Lower leg skin (tissue), 4 donors: ENCODE data around the gene BIN2. TPM values are rescaled to one million over a fixed set of nuclear protein-coding genes. Genes with fewer than 3 reads are reported as not detected.

Experiments
- DNase-seq, 2 donors: peaks; one replicate each; pipeline ENCODE4 v3.0.0-alpha.2; 2019; ENCODE audit warnings: low spot score in 2 of 2
- H3K4me3 ChIP-seq: fragments of 200-600 bp; sonication (generic); 2 replicates; pipeline ENCODE4 v1.5.1; 2017; ENCODE audit warnings: mild to moderate bottlenecking, low read depth; ENCODE audit not compliant: poor library complexity, severe bottlenecking
- POLR2A ChIP-seq, 2 donors: fragments of 450-650 bp; IDR thresholded peaks; one replicate each; pipeline ENCODE4 v1.6.1; 2016 to 2017; ENCODE audit warnings: antibody characterized with exemption in 2 of 2, mild to moderate bottlenecking in 1 of 2, moderate library complexity in 1 of 2
- WGBS, 2 donors: methylation state at CpG; one replicate each; pipeline ENCODE4 v1.1.5; 2018; 5-methylcytosine and 5-hydroxymethylcytosine counted together
- intact Hi-C: fragments of 100-400 bp; cut with DNase I; formaldehyde crosslinking; loops from one replicate; pipeline ENCODE4 v1.15.0; 2023; ENCODE audit warnings: low total_unique reads
- total RNA-seq, 4 donors: library from RNA; depleted of rRNA; stranded (reverse); fragments of >200 nt; gene quantifications; one replicate each; pipeline ENCODE4 v1.1.0, GENCODE V29; 2016
- TF ChIP-seq, protein P1 (sequence below), 3 donors: fragments of 450-650 bp; IDR thresholded peaks; one replicate each; pipeline ENCODE4 v1.5.1; 2016; ENCODE audit warnings: antibody characterized with exemption in 3 of 3, mild to moderate bottlenecking in 3 of 3, moderate library complexity in 2 of 3

BIN2 gene
- total RNA-seq, 4 donors from 2014 or later: 0.38 to 2.4 (median 0.94) TPM

DNA sequence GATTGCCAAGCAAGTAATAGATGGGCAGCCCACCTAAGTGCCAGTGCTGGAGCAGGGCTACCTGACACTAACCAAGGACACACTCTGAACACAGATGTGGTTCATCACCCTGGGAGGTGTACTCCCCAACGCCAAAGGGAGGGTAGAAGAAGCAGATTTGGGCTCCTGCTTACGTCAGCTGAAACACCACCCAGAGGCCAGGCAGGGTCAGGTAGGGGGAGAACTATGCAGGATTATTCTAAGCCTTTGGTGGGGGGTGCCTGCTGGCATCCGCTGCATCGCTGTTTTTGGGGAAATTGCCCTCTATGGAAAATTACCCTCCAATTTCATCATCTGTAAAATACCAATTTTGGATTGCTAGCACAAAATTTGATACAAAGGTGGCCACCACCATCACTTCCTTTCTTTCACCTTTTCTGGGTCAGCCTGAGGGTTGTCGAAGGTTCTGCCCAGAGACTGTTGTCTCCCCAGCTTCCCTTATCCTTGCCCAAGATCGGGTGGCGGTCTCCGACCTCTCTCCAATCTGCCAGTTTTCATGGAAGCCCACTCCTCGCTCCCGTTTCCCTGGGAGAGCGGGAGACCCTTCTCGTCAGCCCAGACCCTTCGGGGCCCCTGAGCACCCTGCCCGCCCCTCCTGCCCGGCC, 535 bp downstream of the BIN2 start:
- TF ChIP-seq, protein P1, sequence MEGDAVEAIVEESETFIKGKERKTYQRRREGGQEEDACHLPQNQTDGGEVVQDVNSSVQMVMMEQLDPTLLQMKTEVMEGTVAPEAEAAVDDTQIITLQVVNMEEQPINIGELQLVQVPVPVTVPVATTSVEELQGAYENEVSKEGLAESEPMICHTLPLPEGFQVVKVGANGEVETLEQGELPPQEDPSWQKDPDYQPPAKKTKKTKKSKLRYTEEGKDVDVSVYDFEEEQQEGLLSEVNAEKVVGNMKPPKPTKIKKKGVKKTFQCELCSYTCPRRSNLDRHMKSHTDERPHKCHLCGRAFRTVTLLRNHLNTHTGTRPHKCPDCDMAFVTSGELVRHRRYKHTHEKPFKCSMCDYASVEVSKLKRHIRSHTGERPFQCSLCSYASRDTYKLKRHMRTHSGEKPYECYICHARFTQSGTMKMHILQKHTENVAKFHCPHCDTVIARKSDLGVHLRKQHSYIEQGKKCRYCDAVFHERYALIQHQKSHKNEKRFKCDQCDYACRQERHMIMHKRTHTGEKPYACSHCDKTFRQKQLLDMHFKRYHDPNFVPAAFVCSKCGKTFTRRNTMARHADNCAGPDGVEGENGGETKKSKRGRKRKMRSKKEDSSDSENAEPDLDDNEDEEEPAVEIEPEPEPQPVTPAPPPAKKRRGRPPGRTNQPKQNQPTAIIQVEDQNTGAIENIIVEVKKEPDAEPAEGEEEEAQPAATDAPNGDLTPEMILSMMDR (IDR thresholded peaks at IDR 0.05): no peak
- TF ChIP-seq POLR2A (IDR thresholded peaks at IDR 0.05): no peak
- no peak overlapping the region for H3K4me3 ChIP-seq
- intact Hi-C loops: no loop called here
- WGBS, 2 donors: 79 to 83% methylated on average over 15 of the region's 15 CpGs
- no peak for DNase-seq

- 86 to 87% methylated on average over 5 of the region's 5 CpGs for WGBS, 2 donors
- DNase-seq: no peak
- TF ChIP-seq POLR2A (IDR thresholded peaks at IDR 0.05): no peak
- TF ChIP-seq, protein P1 (IDR thresholded peaks at IDR 0.05): no peak
- no peak overlapping the region for H3K4me3 ChIP-seq
- intact Hi-C loops: no loop called here
Measured at GRCh38 chr12:51322452-51322851, 1.5 kb downstream of the BIN2 start.

GRCh38 chr12:51321882-51322281, 2.1 kb downstream of the BIN2 start:
- intact Hi-C loops: no loop called here
- no peak for TF ChIP-seq POLR2A (IDR thresholded peaks at IDR 0.05)
- TF ChIP-seq, protein P1 (IDR thresholded peaks at IDR 0.05): no peak
- DNase-seq: no peak
- 77 to 89% methylated on average over 3 of the region's 3 CpGs for WGBS, 2 donors
- no peak overlapping the region for H3K4me3 ChIP-seq

DNA sequence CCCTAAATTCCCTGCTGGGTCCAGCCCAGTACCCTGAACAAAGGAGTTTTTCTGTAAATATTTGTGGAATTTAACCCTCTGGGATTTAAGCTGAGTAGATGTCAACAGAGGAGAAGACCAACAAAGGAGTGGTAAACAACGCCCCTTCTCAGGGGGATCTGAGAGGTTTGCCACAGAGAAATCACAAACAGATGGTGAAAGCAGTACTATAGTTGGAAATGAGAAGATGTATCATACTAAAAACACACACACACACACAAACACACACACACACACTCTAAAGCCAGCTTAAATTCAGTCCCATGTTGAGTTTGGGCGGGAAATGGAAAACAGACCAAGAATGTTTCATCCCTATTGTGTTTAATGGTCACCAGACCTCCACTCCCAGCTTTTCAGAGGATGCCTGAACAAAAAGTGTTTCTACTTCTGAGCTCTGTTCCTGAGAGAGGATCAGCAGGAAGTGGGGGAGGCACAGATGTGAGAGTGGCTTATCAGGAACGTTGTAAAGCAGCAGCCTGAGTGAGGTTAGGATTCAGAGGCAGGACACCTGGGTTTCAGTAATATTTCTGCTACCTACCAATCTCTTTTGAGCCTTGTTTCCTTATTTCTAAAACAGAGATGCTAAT, 3.2 kb downstream of the BIN2 start:
- DNase-seq: no peak
- TF ChIP-seq, protein P1 (IDR thresholded peaks at IDR 0.05): no peak
- no peak for TF ChIP-seq POLR2A (IDR thresholded peaks at IDR 0.05)
- WGBS, 2 donors: 27 to 40% methylated on average over 3 of the region's 3 CpGs
- intact Hi-C loops: no loop called here
- no peak overlapping the region for H3K4me3 ChIP-seq

GRCh38 chr12:51320311-51320694, 3.7 kb downstream of the BIN2 start:
- WGBS, 2 donors: 67 to 78% methylated on average over 4 of the region's 4 CpGs

More at GRCh38 chr12:51320311-51320694, 3.7 kb downstream of the BIN2 start:
- no peak for TF ChIP-seq POLR2A (IDR thresholded peaks at IDR 0.05)
- TF ChIP-seq, protein P1 (IDR thresholded peaks at IDR 0.05): no peak
- no peak for DNase-seq
- intact Hi-C loops: no loop called here
- H3K4me3 ChIP-seq: no peak overlapping the region
